Smooth muscle cell (in vitro differentiated cells): ENCODE measurements around the gene GHRHR. TPM values are rescaled to one million over a fixed set of nuclear protein-coding genes. Genes with fewer than 3 reads are reported as not detected.

Experiments used
- DNase-seq: peaks from one replicate; lab custom pipeline; 2025; ENCODE audit not compliant: unreplicated experiment; lab: John Stamatoyannopoulos, UW
- H2AFZ ChIP-seq: fragments of 200-600 bp; sonication (generic); 2 replicates; pipeline ENCODE4 v1.6.0; 2016; ENCODE audit warnings: antibody characterized with exemption, low read depth, mild to moderate bottlenecking
- H3F3A ChIP-seq: fragments of 200-600 bp; sonication (generic); 2 replicates; pipeline ENCODE4 v1.6.0; 2017; ENCODE audit warnings: antibody characterized with exemption, low read depth
- H3K27ac ChIP-seq: fragments of 200-600 bp; sonication (generic); 2 replicates; pipeline ENCODE4 v1.5.1; 2016; ENCODE audit warnings: low read depth, mild to moderate bottlenecking
- H3K27me3 ChIP-seq: fragments of 200-600 bp; sonication (generic); 2 replicates; pipeline ENCODE4 v1.6.1; 2016; ENCODE audit warnings: low read depth, mild to moderate bottlenecking
- H3K36me3 ChIP-seq: fragments of 200-600 bp; sonication (generic); 2 replicates; pipeline ENCODE4 v1.5.1; 2016; ENCODE audit warnings: low read depth
- H3K4me1 ChIP-seq: fragments of 200-600 bp; sonication (generic); 2 replicates; pipeline ENCODE4 v1.5.1; 2016; ENCODE audit warnings: low read depth
- H3K4me2 ChIP-seq: fragments of 200-600 bp; sonication (generic); 2 replicates; pipeline ENCODE4 v1.6.0; 2016; ENCODE audit warnings: mild to moderate bottlenecking
- H3K4me3 ChIP-seq: fragments of 200-600 bp; sonication (generic); 2 replicates; pipeline ENCODE4 v1.5.1; 2016; ENCODE audit warnings: mild to moderate bottlenecking
- H3K79me2 ChIP-seq: fragments of 200-600 bp; sonication (generic); 2 replicates; pipeline ENCODE4 v1.6.0; 2016; ENCODE audit warnings: low read depth, mild to moderate bottlenecking
- H3K9ac ChIP-seq: fragments of 200-600 bp; sonication (generic); 2 replicates; pipeline ENCODE4 v1.6.0; 2016; ENCODE audit warnings: low read depth
- H3K9me3 ChIP-seq: fragments of 200-600 bp; sonication (generic); replicated peaks from 2 replicates; pipeline ENCODE4 v1.5.1; 2016; ENCODE audit warnings: low read depth
- H4K20me1 ChIP-seq: fragments of 200-600 bp; sonication (generic); 2 replicates; pipeline ENCODE4 v1.6.0; 2016; ENCODE audit warnings: low read depth
- WGBS: methylation state at CpG from one replicate; pipeline ENCODE4 v1.1.7; 2016; ENCODE audit warnings: low lambda C conversion rate; 5-methylcytosine and 5-hydroxymethylcytosine counted together
- polyA plus RNA-seq: library from polyadenylated mRNA; unstranded; fragments of >200 nt; fragmentation: Nextera tagmentation; extraction: Ambion mirVana; gene quantifications from 2 replicates; pipeline ENCODE4 v1.2.1, GENCODE V29; 2016
- total RNA-seq: library from RNA; depleted of rRNA; stranded (reverse); fragments of >200 nt; gene quantifications from 2 replicates; pipeline ENCODE4 v1.2.3, GENCODE V29; 2014
- TF ChIP-seq, protein P1 (sequence below): fragments of 200-600 bp; sonication (generic); IDR thresholded peaks from 2 replicates; pipeline ENCODE4 v1.5.1; 2017; ENCODE audit warnings: borderline replicate concordance, mild to moderate bottlenecking, antibody characterized with exemption; ENCODE audit not compliant: insufficient read depth, poor library complexity, severe bottlenecking

Gene GHRHR
- total and polyA plus RNA-seq, 2 experiments from 2014 or later, result not detected

DNA sequence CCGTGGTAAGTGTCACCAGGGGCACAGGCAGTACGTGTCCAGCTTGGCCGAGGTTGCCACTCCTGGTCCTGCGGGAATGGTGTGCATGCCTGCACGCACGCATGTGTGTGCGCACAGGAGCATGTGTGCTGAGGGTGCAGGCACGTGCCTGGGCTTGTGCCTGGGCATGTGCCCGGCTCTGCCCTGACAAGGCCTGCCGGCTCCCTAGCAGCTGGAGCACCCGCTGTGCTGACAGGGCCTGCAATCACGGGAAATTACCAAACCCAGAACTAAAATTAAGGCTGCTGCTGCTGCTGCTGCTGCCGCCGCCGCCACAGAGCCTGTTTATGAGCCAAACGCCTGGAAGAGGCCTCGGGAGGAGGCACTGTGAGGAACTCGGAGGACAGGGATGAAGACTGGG lies 28.7 kb downstream of the GHRHR start:
- TF ChIP-seq, protein P1, sequence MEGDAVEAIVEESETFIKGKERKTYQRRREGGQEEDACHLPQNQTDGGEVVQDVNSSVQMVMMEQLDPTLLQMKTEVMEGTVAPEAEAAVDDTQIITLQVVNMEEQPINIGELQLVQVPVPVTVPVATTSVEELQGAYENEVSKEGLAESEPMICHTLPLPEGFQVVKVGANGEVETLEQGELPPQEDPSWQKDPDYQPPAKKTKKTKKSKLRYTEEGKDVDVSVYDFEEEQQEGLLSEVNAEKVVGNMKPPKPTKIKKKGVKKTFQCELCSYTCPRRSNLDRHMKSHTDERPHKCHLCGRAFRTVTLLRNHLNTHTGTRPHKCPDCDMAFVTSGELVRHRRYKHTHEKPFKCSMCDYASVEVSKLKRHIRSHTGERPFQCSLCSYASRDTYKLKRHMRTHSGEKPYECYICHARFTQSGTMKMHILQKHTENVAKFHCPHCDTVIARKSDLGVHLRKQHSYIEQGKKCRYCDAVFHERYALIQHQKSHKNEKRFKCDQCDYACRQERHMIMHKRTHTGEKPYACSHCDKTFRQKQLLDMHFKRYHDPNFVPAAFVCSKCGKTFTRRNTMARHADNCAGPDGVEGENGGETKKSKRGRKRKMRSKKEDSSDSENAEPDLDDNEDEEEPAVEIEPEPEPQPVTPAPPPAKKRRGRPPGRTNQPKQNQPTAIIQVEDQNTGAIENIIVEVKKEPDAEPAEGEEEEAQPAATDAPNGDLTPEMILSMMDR, result no peak
- H3K4me3 ChIP-seq, result no peak overlapping the region
- no peak overlapping the region for H3K4me2 ChIP-seq

DNA sequence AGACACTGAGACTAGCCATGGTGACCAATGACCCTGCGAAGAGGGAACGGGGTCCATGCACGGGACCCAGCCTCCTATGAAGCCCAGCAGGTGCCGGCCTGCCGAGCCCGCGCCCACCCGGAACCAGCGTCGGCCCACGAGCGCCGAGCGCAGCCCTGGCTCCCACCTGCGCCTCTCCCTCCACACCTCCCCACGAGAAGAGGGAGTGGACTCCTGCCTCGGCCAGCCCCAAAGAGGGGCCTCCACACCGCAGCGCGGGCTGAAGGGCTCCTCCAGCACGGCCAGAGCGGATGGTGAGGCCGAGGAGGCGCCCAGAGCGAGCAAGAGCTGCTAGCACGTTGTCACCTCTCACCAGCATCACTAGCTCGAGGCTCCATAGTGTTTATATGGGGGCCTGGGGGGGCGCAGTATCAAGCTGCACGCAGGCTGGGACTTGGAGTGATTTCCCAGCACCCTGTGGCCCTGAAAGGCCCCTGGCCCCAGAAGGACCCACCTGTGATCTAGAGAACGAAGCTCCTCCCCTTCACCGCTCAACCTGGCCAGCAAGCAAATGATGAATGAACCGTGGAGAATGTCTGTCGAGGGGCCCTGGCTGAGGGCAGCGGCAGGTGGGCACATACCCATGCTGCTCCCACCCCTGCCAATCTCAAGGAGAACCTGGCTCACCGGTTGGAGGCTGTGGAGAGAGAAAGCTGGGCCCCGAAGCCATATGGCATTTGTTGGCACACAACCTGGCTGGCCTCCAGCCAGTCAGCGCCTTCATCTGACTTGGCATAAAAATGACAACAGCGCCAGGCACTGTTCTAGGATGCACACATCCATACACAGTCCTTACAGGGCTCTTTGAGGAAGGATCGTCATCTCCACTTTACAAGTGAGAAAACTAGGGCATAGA lies 30.7 kb downstream of the GHRHR start:
- Histone ChIP-seq H4K20me1 (no peaks in the 10 kb centered on the region), H3K9me3 (no peaks in the 10 kb centered on the region), H3K9ac (no peak overlapping the region), H3K27ac (no peak overlapping the region), H3K4me2 (no peak overlapping the region), H2AFZ (no peak overlapping the region), H3K27me3 (no peaks in the 10 kb centered on the region), H3K4me3 (no peak overlapping the region), H3K4me1 (no peaks in the 10 kb centered on the region), H3F3A (no peaks in the 10 kb centered on the region), H3K36me3 (no peaks in the 10 kb centered on the region), H3K79me2 (no peaks in the 10 kb centered on the region)
- no peak for DNase-seq
- TF ChIP-seq, protein P1, result no peak
- 96% methylated on average over 39 of the region's 39 CpGs for WGBS

More for the DNA sequence above, 28.7 kb downstream of the GHRHR start:
- H3F3A ChIP-seq, result no peaks in the 10 kb centered on the region
- H3K9ac ChIP-seq, result no peak overlapping the region
- no peaks in the 10 kb centered on the region for H3K4me1 ChIP-seq
- no peaks in the 10 kb centered on the region for H3K9me3 ChIP-seq
- no peaks in the 10 kb centered on the region for H3K27me3 ChIP-seq
- 86% methylated on average over 18 of the region's 18 CpGs for WGBS
- no peaks in the 10 kb centered on the region for H4K20me1 ChIP-seq
- H3K79me2 ChIP-seq, result no peaks in the 10 kb centered on the region
- H3K27ac ChIP-seq, result no peak overlapping the region
- no peak overlapping the region for H2AFZ ChIP-seq
- DNase-seq, result no peak
- no peaks in the 10 kb centered on the region for H3K36me3 ChIP-seq

DNA sequence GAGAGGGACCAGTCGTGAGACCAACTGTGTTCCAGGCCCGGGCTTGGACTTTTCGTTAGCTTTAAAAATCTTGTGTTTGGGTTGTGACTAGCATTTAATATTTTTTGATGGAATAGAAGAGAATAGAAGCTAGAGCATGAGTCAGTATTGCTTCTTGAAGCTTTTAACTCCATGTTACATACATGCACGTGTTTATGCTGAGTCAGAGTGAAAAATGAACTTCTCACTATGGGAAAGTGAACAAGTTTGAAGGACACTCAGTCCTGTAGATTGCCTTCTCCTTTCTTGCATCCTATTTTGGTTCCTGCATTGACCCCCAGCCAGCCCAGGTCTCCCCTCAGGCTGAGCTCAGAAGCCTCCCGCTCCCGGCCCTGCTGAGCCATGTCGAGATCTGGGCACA lies 31.8 kb downstream of the GHRHR start:
- WGBS, result 90% methylated on average over 7 of the region's 7 CpGs
- no peaks in the 10 kb centered on the region for H3K27me3 ChIP-seq
- no peak overlapping the region for H3K9ac ChIP-seq
- no peaks in the 10 kb centered on the region for H3K4me1 ChIP-seq
- H3K4me2 ChIP-seq, result no peak overlapping the region
- H3K79me2 ChIP-seq, result no peaks in the 10 kb centered on the region
- no peak overlapping the region for H3K27ac ChIP-seq
- DNase-seq, result no peak
- H3F3A ChIP-seq, result no peaks in the 10 kb centered on the region
- no peaks in the 10 kb centered on the region for H3K9me3 ChIP-seq
- no peaks in the 10 kb centered on the region for H4K20me1 ChIP-seq
- no peak overlapping the region for H2AFZ ChIP-seq
- no peaks in the 10 kb centered on the region for H3K36me3 ChIP-seq
- TF ChIP-seq, protein P1, result no peak
- H3K4me3 ChIP-seq, result no peak overlapping the region

DNA sequence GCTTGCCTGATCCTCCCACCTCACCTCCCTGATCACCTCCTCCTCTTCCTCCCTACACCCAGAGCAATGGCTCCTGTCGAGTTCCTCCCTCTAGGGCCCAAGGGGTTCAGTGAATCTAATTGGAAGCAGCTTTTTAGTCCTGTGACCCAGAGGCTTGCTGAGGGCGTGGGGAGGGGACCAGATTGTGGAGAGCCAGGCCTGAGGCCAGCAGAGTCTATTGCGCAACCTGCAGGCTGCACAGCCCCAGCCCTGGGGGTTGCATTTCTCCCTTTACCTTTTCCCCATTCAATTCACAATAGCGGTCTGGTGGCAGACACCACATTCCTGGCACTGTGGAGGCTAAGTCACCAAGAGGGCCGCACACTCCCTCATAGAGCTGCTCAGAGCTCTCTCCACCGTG lies 32.5 kb downstream of the GHRHR start:
- Histone ChIP-seq H2AFZ (no peak overlapping the region), H3K27me3 (no peaks in the 10 kb centered on the region), H3K27ac (no peak overlapping the region), H3K4me2 (no peak overlapping the region), H3K4me3 (no peak overlapping the region), H3K9me3 (no peaks in the 10 kb centered on the region), H3K9ac (no peak overlapping the region), H4K20me1 (no peaks in the 10 kb centered on the region), H3K36me3 (no peaks in the 10 kb centered on the region), H3K4me1 (no peaks in the 10 kb centered on the region), H3F3A (no peaks in the 10 kb centered on the region), H3K79me2 (no peaks in the 10 kb centered on the region)
- no peak for DNase-seq
- WGBS, result 88% methylated on average over 6 of the region's 6 CpGs
- TF ChIP-seq, protein P1, result no peak
